IMR-90 (cell line): ENCODE measurements around the gene CTF1. TPM values are rescaled to one million over a fixed set of nuclear protein-coding genes. Genes with fewer than 3 reads are reported as not detected.

ENCODE experiments used
- ATAC-seq: fragments of 200-7000 bp; cut with Tn5 transposase; 2 replicates; pipeline ENCODE4 v1.9.1; 2020; ENCODE audit warnings: low read depth, mild to moderate bottlenecking, moderate library complexity
- BruUV-seq: library from RNA; stranded (reverse); fragments of 400-500 nt; replicated peaks from 2 replicates; lab custom pipeline; 2021; lab: Mats Ljungman, UMichigan
- CTCF ChIA-PET: fragments of 300-600 bp; formaldehyde crosslinking; extraction: SDS; loops from one replicate; lab custom pipeline; 2021; ENCODE audit warnings: antibody characterized with exemption; lab: Yijun Ruan, JAX
- POLR2A ChIA-PET: fragments of 300-600 bp; sonication (Branson Sonifier 250); formaldehyde crosslinking; loops from one replicate; lab custom pipeline; 2022; ENCODE audit warnings: antibody characterized with exemption; ENCODE audit not compliant: unreplicated experiment; lab: Charles Lee
- DNase-seq: peaks from one replicate; pipeline ENCODE4 v3.0.0; 2013
- H2AFZ ChIP-seq: replicated peaks from 2 replicates; pipeline ENCODE3; 2013; ENCODE audit warnings: low read length, mild to moderate bottlenecking; ENCODE audit not compliant: poor library complexity
- H2AK5ac ChIP-seq: 2 replicates; pipeline ENCODE4 v1.6.1; 2013; ENCODE audit warnings: low read depth, low read length, inconsistent platforms
- H2AK9ac ChIP-seq: replicated peaks from 2 replicates; pipeline ENCODE3; 2013; ENCODE audit warnings: mild to moderate bottlenecking, low read depth, low read length, moderate library complexity; ENCODE audit not compliant: poor library complexity
- H2BK120ac ChIP-seq: 2 replicates; pipeline ENCODE4 v1.6.1; 2013; ENCODE audit warnings: low read depth, low read length, inconsistent platforms
- H2BK15ac ChIP-seq: 3 replicates; pipeline ENCODE4 v1.6.1; 2013; ENCODE audit warnings: low read depth, low read length, inconsistent platforms
- H2BK20ac ChIP-seq: 2 replicates; pipeline ENCODE4 v1.6.1; 2013; ENCODE audit warnings: low read depth, mild to moderate bottlenecking, inconsistent platforms, low read length, moderate library complexity
- H2BK5ac ChIP-seq: 2 replicates; pipeline ENCODE4 v1.6.1; 2013; ENCODE audit warnings: mild to moderate bottlenecking, low read depth, low read length, inconsistent platforms; ENCODE audit not compliant: poor library complexity, severe bottlenecking
- H3K14ac ChIP-seq: replicated peaks from 2 replicates; pipeline ENCODE4 v1.6.1; 2013; ENCODE audit warnings: low read depth, low read length, inconsistent platforms
- H3K18ac ChIP-seq: 2 replicates; pipeline ENCODE4 v1.6.1; 2013; ENCODE audit warnings: low read depth, low read length, control low read depth
- H3K23ac ChIP-seq: 2 replicates; pipeline ENCODE4 v1.6.1; 2013; ENCODE audit warnings: low read depth, low read length, inconsistent platforms
- H3K27ac ChIP-seq: 2 replicates; pipeline ENCODE4 v1.5.1; 2013; ENCODE audit warnings: mild to moderate bottlenecking, control low read depth, low read length; ENCODE audit not compliant: insufficient read depth
- H3K27me3 ChIP-seq: 2 replicates; pipeline ENCODE4 v1.6.1; 2013; ENCODE audit warnings: low read length; ENCODE audit not compliant: control insufficient read depth, insufficient read depth
- H3K36me3 ChIP-seq: 2 replicates; pipeline ENCODE4 v1.6.1; 2013; ENCODE audit warnings: low read length, mixed read lengths; ENCODE audit not compliant: control insufficient read depth, insufficient read depth
- H3K4ac ChIP-seq: 2 replicates; pipeline ENCODE4 v1.6.1; 2013; ENCODE audit warnings: low read depth, low read length, inconsistent platforms
- H3K4me1 ChIP-seq: 2 replicates; pipeline ENCODE4 v1.6.1; 2013; ENCODE audit warnings: low read length, mixed read lengths; ENCODE audit not compliant: control insufficient read depth, insufficient read depth
- H3K4me2 ChIP-seq: 2 replicates; pipeline ENCODE4 v1.6.1; 2013; ENCODE audit warnings: low read depth, mild to moderate bottlenecking, control low read depth, low read length, moderate library complexity
- H3K4me3 ChIP-seq: 2 replicates; pipeline ENCODE4 v1.5.1; 2013; ENCODE audit warnings: low read depth, mild to moderate bottlenecking, control low read depth, low read length, moderate library complexity; ENCODE audit not compliant: insufficient read depth
- H3K56ac ChIP-seq: 2 replicates; pipeline ENCODE4 v1.6.1; 2013; ENCODE audit warnings: low read length, inconsistent platforms; ENCODE audit not compliant: insufficient read depth; ENCODE audit errors: extremely low read depth
- H3K79me1 ChIP-seq, 2 experiments: 2 replicates each; pipeline ENCODE4 v1.6.1; 2013; ENCODE audit warnings: low read length in 2 of 2, inconsistent platforms in 1 of 2, low read depth in 1 of 2
- H3K9ac ChIP-seq: 2 replicates; pipeline ENCODE4 v1.6.1; 2013; ENCODE audit warnings: low read depth, low read length, control low read depth
- H3K9me1 ChIP-seq: 2 replicates; pipeline ENCODE4 v1.6.1; 2013; ENCODE audit warnings: low read length, inconsistent platforms; ENCODE audit not compliant: insufficient read depth
- H3K9me3 ChIP-seq: 2 replicates; pipeline ENCODE4 v1.6.1; 2013; ENCODE audit warnings: low read length; ENCODE audit not compliant: control insufficient read depth, insufficient read depth
- H4K20me1 ChIP-seq: 2 replicates; pipeline ENCODE4 v1.6.1; 2013; ENCODE audit warnings: low read length, inconsistent platforms; ENCODE audit not compliant: insufficient read depth
- H4K5ac ChIP-seq: 2 replicates; pipeline ENCODE4 v1.6.1; 2013; ENCODE audit warnings: mild to moderate bottlenecking, low read depth, low read length, control low read depth
- H4K8ac ChIP-seq, 2 experiments: 2 replicates each; pipeline ENCODE4 v1.6.1; 2013; ENCODE audit warnings: low read depth in 2 of 2, low read length in 2 of 2, control low read depth in 1 of 2, inconsistent platforms in 1 of 2
- H4K91ac ChIP-seq: 2 replicates; pipeline ENCODE4 v1.6.1; 2013; ENCODE audit warnings: low read depth, low read length, inconsistent platforms; ENCODE audit not compliant: insufficient read depth
- BHLHE40 ChIP-seq: fragments of 150-350 bp; IDR thresholded peaks from 2 replicates; pipeline ENCODE4 v1.6.1; 2016; ENCODE audit warnings: mild to moderate bottlenecking, low read depth, low read length
- CTCF ChIP-seq: conservative IDR thresholded peaks from 2 replicates; pipeline ENCODE4 v1.5.1; 2012; ENCODE audit warnings: mild to moderate bottlenecking, low read depth, low read length, improper control_type of control experiment
- FOS ChIP-seq: fragments of 150-350 bp; IDR thresholded peaks from 2 replicates; pipeline ENCODE4 v1.6.1; 2016; ENCODE audit warnings: low read depth, low read length
- MAFK ChIP-seq: IDR thresholded peaks from 2 replicates; pipeline ENCODE4 v1.6.1; 2012; ENCODE audit warnings: low read depth, low read length, improper control_type of control experiment
- NFE2L2 ChIP-seq: fragments of 150-350 bp; IDR thresholded peaks from 2 replicates; pipeline ENCODE4 v1.6.1; 2016; ENCODE audit warnings: low read depth, mild to moderate bottlenecking, low read length
- RCOR1 ChIP-seq: IDR thresholded peaks from 2 replicates; pipeline ENCODE4 v1.6.1; 2012; ENCODE audit warnings: mild to moderate bottlenecking, low read length, improper control_type of control experiment; ENCODE audit not compliant: insufficient replicate concordance
- RFX5 ChIP-seq: IDR thresholded peaks from 2 replicates; pipeline ENCODE4 v1.8.0; 2012; ENCODE audit warnings: low read depth, mild to moderate bottlenecking, low read length, moderate library complexity
- WGBS, 2 experiments: methylation state at CpG; one replicate each; pipeline versions ENCODE4 v1.1.5 to v1.1.7; 2013; ENCODE audit warnings: missing lambda C conversion rate in 2 of 2; ENCODE audit not compliant: insufficient read length in 1 of 2; ENCODE audit errors: extremely low coverage in 2 of 2; 5-methylcytosine and 5-hydroxymethylcytosine counted together
- dilution Hi-C: fragments of 300-500 bp; cut with HindIII; formaldehyde crosslinking; loops from one replicate; pipeline ENCODE4 v1.14.3; 2018; ENCODE audit warnings: low sequenced_read_pairs; ENCODE audit not compliant: unreplicated experiment
- in situ Hi-C: fragments of 300-500 bp; cut with MboI; formaldehyde crosslinking; loops from 3 replicates; pipeline ENCODE4 v1.14.3; 2019; ENCODE audit warnings: low sequenced_read_pairs, inconsistent platforms, mixed read lengths
- intact Hi-C: fragments of 100-400 bp; cut with micrococcal nuclease; formaldehyde crosslinking; loops from 2 replicates; pipeline ENCODE4 v1.10.0; 2022
- polyA plus RNA-seq, 3 experiments: library from polyadenylated mRNA; depleted of rRNA; stranded (reverse); fragments of >200 nt; gene quantifications; 2 replicates each; pipeline ENCODE4 v1.2.3, GENCODE V29; 2012; ENCODE audit warnings: low replicate concordance in 1 of 3
- total RNA-seq: library from RNA; depleted of rRNA; stranded (reverse); fragments of >200 nt; gene quantifications from 2 replicates; pipeline ENCODE4 v1.2.3, GENCODE V29; 2012
- TF ChIP-seq, protein P1 (sequence below): fragments of 150-350 bp; IDR thresholded peaks from 2 replicates; pipeline ENCODE4 v1.6.1; 2017; ENCODE audit warnings: mild to moderate bottlenecking, antibody characterized with exemption, low read length, low read depth

Gene CTF1
- total and polyA plus RNA-seq, 2 of the 4 experiments (the other 2 are of a cell fraction) = 0.18 to 12.9 TPM

DNA sequence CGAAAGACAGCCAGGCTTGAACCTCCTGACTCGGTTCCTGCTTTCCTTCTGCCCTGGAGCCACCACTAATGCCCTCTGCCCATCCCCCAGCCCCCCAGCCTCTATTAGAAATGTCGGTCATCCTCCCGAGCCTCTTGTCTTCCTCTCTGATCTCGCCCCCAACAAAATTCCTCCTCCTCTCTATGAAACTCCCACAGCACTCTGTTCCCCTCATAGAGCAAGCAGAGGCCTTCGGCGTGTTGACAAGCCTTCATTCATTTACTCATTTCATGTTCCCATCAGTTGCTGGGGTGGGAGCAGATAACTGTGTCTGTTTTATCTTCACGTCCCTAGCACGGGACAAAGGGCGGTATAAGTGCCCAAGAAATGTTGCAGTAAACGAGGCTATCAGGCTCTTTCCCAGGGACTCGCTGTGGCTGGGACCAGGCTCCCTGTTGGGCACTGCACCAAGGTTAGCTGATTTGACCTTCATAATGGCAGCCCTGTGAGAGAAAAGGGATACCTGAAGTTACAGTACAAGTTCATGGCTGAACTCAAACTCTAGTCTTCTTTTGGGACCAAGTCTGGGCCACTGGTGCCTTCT lies 34.7 kb downstream of the CTF1 start:
- H4K8ac ChIP-seq = no peak overlapping the region
- no peak overlapping the region for H4K91ac ChIP-seq
- H2BK15ac ChIP-seq = no peak overlapping the region
- H3K4me2 ChIP-seq = no peak overlapping the region
- dilution Hi-C loops (no loop called here), in situ Hi-C loops (no loop called here), intact Hi-C loops (no loop called here)
- BruUV-seq = no TSS peak
- no peak overlapping the region for H3K4ac ChIP-seq
- H2BK20ac ChIP-seq = no peak overlapping the region
- DNase-seq (no peak), ATAC-seq (no peak)
- POLR2A ChIA-PET = interaction anchor here (0.6 kb wide), 1 partner anchor 29 kb away, joined by 5 read pairs; no protein-coding TSS in a partner anchor
- no peak overlapping the region for H2AK9ac ChIP-seq
- H3K9ac ChIP-seq = no peak overlapping the region
- no peak overlapping the region for H2BK120ac ChIP-seq
- H3K4me1 ChIP-seq = no peaks in the 10 kb centered on the region
- TF ChIP-seq NFE2L2 = no peak
- TF ChIP-seq MAFK = no peak
- no peak for TF ChIP-seq BHLHE40
- TF ChIP-seq RCOR1 = no peak
- no peak for TF ChIP-seq CTCF
- no peak for TF ChIP-seq FOS
- TF ChIP-seq, protein P1, sequence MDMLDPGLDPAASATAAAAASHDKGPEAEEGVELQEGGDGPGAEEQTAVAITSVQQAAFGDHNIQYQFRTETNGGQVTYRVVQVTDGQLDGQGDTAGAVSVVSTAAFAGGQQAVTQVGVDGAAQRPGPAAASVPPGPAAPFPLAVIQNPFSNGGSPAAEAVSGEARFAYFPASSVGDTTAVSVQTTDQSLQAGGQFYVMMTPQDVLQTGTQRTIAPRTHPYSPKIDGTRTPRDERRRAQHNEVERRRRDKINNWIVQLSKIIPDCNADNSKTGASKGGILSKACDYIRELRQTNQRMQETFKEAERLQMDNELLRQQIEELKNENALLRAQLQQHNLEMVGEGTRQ = no peak
- TF ChIP-seq RFX5 = no peak
- no peak overlapping the region for H3K56ac ChIP-seq
- peaks cover 5% of the 10 kb centered on the region; the same call in 1 of the 2 replicates for H3K9me1 ChIP-seq
- H3K4me3 ChIP-seq = no peak overlapping the region
- H2BK5ac ChIP-seq = no peak overlapping the region
- no peaks in the 10 kb centered on the region for H3K27me3 ChIP-seq
- H2AK5ac ChIP-seq = no peak overlapping the region
- no peak overlapping the region for H4K5ac ChIP-seq
- H3K23ac ChIP-seq = no peak overlapping the region
- H3K14ac ChIP-seq = no peak overlapping the region
- CTCF ChIA-PET = interaction anchor here (1.3 kb wide), 1 partner anchor 11 kb away, joined by 3 read pairs; no protein-coding TSS in a partner anchor
- H2AFZ ChIP-seq = no peak overlapping the region
- peaks cover 8% of the 10 kb centered on the region for H4K20me1 ChIP-seq
- H3K36me3 ChIP-seq = peaks cover 58% of the 10 kb centered on the region
- H3K9me3 ChIP-seq = no peaks in the 10 kb centered on the region
- H3K79me1 ChIP-seq = peaks cover 0 to 38% of the 10 kb centered on the region in 2 experiments; a peak in 2 of 4 replicates
- no peak overlapping the region for H3K27ac ChIP-seq
- WGBS, 2 experiments = 76% methylated on average over 7 of the region's 12 CpGs; no CpG with 5 or more reads in 1 of the 2 experiments
- no peak overlapping the region for H3K18ac ChIP-seq
